ENCODE measurements around the gene TCF4.

The TCF4 gene

DNA sequence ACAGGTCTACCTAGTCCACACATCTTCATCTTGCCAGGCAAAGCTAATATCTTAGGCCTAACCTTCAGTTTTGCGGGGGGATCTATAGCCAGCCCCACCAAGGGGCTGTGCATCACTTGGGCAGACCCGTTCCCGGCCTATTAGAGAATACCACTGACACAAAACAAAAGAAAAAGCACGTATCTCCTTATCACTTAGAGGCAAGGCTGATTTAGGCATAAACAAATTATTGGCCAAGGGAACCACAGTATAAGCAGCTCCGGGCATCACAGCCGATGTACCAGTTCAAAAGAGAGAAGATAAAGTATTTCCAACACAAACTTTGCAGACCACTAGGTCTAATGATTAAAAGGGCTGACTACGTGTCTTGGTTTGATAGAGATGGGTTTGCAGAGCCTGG is 248.0 kb downstream of the TCF4 start:
- TF ChIP-seq, protein P1, sequence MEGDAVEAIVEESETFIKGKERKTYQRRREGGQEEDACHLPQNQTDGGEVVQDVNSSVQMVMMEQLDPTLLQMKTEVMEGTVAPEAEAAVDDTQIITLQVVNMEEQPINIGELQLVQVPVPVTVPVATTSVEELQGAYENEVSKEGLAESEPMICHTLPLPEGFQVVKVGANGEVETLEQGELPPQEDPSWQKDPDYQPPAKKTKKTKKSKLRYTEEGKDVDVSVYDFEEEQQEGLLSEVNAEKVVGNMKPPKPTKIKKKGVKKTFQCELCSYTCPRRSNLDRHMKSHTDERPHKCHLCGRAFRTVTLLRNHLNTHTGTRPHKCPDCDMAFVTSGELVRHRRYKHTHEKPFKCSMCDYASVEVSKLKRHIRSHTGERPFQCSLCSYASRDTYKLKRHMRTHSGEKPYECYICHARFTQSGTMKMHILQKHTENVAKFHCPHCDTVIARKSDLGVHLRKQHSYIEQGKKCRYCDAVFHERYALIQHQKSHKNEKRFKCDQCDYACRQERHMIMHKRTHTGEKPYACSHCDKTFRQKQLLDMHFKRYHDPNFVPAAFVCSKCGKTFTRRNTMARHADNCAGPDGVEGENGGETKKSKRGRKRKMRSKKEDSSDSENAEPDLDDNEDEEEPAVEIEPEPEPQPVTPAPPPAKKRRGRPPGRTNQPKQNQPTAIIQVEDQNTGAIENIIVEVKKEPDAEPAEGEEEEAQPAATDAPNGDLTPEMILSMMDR (IDR thresholded peaks at IDR 0.05; ENCODE audit: insufficient read depth, low read length, missing control alignments), result no peak
- ChIA-PET CTCF (interaction anchor here (1.0 to 6.5 kb wide), 2 partner anchors 14 to 105 kb away, joined by 4 to 46 read pairs; no protein-coding TSS in a partner anchor), POLR2A (no interaction called here)
- no peak overlapping the region for H3K4me3 ChIP-seq (ENCODE audit: low read depth, low read length)
- DNase-seq (ENCODE audit: low read depth, low spot score), result no peak

DNA sequence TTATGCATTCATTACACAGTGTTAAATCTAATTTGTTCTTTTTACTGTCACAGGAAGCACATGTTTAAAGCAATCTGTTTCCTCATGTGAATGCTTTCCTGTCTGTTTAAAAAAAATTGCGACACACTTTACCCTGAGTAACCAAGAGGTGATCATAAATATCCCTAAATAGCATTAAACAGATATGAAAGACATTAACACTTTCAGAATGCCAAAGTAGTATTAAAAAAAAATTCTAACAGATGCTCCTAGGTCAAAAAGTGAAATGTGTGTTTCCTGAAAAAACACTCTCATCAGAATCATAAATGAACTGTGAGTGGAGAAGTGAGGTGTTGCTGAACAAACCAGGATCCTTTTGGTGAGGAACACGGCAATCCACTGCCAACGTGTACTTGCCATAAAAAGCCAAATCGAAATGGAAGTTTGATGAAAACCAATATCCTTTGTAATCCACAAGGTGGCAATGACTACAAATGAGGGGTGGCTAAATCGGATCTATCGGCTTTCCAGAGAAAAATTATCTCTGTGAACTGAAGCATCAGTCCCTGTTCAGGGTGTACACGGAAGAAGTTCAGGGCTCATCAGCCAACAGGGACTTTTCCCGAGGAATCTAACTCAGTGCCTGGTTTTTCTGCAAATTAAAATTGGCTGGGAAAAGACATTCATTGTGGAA is 248.9 kb downstream of the TCF4 start:
- DNase-seq (ENCODE audit: low read depth, low spot score), result no peak
- H3K4me3 ChIP-seq (ENCODE audit: low read depth, low read length), result no peak overlapping the region
- TF ChIP-seq, protein P1 (IDR thresholded peaks at IDR 0.05; ENCODE audit: insufficient read depth, low read length, missing control alignments), result no peak
- CTCF ChIA-PET, result no interaction called here
- POLR2A ChIA-PET, result no interaction called here

DNA sequence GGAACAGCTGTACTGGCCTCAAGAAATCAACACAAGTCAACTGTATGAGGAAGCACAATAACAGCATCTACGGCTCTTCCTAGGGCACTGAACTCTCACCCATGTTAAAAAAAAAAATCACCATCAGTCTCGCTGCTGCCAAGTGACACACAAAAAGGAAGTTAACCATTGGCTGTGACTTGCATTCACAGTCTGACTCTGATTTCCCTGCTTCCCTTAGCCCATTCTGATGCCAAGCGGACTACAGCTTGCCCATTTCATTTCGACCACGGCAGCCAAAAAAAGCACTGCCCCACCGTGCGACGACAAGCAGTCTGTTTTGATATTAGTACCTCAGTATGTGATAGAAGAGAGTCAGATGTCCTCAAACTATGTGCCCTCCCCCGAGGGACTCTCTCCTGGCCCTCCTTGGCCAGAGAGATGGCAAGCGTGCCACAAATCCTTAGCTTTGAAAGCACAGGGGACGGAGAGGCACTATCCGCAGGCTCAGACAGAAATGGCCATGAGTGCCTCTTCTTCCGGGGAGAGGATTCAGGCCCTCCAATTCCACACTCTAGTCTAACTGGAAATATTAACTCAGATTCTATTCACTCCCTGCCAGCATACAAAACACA is 250.0 kb downstream of the TCF4 start:
- CTCF ChIA-PET, result interaction anchor here (1.2 kb wide), 1 partner anchor 77 kb away, joined by 5 read pairs; no protein-coding TSS in a partner anchor
- no peak for DNase-seq (ENCODE audit: low read depth, low spot score)
- POLR2A ChIA-PET, result no interaction called here
- TF ChIP-seq, protein P1 (IDR thresholded peaks at IDR 0.05; ENCODE audit: insufficient read depth, low read length, missing control alignments), result no peak
- no peak overlapping the region for H3K4me3 ChIP-seq (ENCODE audit: low read depth, low read length)

DNA sequence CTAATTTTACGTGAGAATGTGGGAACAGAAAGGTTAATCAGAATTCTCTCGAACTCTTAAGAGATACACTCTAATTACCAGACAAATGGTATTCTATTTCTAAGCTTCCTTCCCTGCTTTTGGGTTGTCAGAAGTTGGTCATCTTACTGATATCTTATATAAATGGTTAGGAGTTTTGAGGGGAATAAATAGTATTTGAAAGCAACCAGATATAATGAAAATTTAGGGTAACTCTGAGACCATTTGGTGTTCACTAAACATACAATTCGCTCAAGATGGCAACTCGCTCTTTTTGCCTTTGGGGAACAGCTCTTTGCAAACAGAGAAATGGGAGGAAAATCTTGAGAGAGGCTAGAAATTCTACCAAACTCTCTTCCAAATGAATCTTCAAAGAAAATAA is 250.9 kb downstream of the TCF4 start:
- CTCF ChIA-PET, result interaction anchor here (1.2 to 7.3 kb wide), 2 partner anchors 78 to 103 kb away, joined by 5 to 39 read pairs; no protein-coding TSS in a partner anchor
- no peak for DNase-seq (ENCODE audit: low read depth, low spot score)
- TF ChIP-seq, protein P1 (IDR thresholded peaks at IDR 0.05; ENCODE audit: insufficient read depth, low read length, missing control alignments), result no peak
- POLR2A ChIA-PET, result no interaction called here
- no peak overlapping the region for H3K4me3 ChIP-seq (ENCODE audit: low read depth, low read length)

DNA sequence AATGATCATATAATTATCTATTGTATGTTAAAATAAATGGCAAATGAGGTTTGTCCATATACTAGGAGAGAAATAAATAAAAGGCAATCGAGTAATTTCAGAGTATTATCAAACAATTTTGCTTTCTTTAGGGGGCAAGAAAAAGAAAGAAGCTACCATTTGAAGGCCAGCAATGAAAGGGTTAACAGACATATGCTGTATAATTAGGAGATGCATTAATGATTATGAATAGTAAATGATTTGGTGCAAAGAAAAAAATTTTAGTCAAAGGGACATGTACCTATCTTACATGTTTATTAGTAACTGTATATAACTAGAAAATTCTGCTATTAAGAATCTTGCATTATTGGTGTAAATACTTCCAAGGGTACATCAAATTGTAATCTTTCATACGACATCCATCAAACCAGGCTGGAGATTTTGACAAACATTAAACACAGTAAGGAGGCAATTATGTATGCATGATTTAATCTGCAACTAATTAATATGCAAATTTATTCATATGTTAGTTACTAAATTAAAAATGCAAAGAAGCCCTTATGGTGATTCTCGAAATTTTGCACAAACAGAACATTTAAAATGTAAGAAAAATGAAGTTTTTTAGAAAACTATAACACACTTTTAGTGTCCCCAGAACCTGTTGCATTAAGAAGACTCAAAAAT is 251.4 kb downstream of the TCF4 start:
- no peak for DNase-seq (ENCODE audit: low read depth, low spot score)
- CTCF ChIA-PET, result interaction anchor here (1.2 to 7.3 kb wide), 3 partner anchors 8 to 102 kb away, joined by 5 to 39 read pairs (median 5); no protein-coding TSS in a partner anchor
- POLR2A ChIA-PET, result no interaction called here
- no peak overlapping the region for H3K4me3 ChIP-seq (ENCODE audit: low read depth, low read length)
- TF ChIP-seq, protein P1 (IDR thresholded peaks at IDR 0.05; ENCODE audit: insufficient read depth, low read length, missing control alignments), result no peak

DNA sequence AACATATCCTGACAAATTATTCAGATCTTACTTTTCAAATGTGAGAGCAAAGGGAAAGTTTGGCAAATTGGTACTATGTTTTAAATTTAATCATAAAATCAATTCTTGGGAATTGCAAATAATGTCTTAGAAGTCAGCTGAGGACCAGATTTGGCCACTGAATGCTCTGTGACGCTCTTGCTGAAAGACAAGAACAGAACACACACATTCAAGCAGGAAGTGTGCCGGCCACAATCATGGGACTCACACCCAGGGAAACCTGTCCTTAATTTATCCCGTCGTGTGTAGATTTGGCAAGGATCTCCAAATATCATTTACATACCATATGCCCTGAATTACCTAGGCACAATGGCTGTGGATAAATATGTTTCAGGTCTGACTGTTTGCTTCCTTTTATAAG is 253.1 kb downstream of the TCF4 start:
- ChIA-PET CTCF (interaction anchor here (1.4 to 7.3 kb wide), 4 partner anchors 8 to 101 kb away, joined by 4 to 39 read pairs (median 4); no protein-coding TSS in a partner anchor), POLR2A (no interaction called here)
- TF ChIP-seq, protein P1 (IDR thresholded peaks at IDR 0.05; ENCODE audit: insufficient read depth, low read length, missing control alignments), result no peak
- no peak overlapping the region for H3K4me3 ChIP-seq (ENCODE audit: low read depth, low read length)
- DNase-seq (ENCODE audit: low read depth, low spot score), result no peak
